K562 (cell line): ENCODE data around the gene DIPK1B. TPM values are rescaled to one million over a fixed set of nuclear protein-coding genes. Genes with fewer than 3 reads are reported as not detected.

Experiments used
- BHLHE40 ChIP-seq: IDR thresholded peaks from 2 replicates; pipeline ENCODE4 v1.6.1; 2011; ENCODE audit warnings: low read length, improper control_type of control experiment
- CBX2 ChIP-seq: fragments of 200-600 bp; sonication (generic); IDR thresholded peaks from one replicate; pipeline ENCODE4 v1.6.1; 2012; ENCODE audit warnings: mild to moderate bottlenecking, low read length, inconsistent platforms; ENCODE audit not compliant: insufficient read depth, poor library complexity, severe bottlenecking
- EZH2 ChIP-seq: IDR thresholded peaks from 2 replicates; pipeline ENCODE4 v1.6.1; 2012; ENCODE audit warnings: low read depth, mild to moderate bottlenecking, inconsistent platforms, low read length, borderline replicate concordance
- FIP1L1 ChIP-seq: fragments of 200-400 bp; formaldehyde crosslinking; IDR thresholded peaks from 2 replicates; pipeline ENCODE4 v1.6.1; 2018; ENCODE audit warnings: mild to moderate bottlenecking, low read depth, low read length; ENCODE audit not compliant: poor library complexity, severe bottlenecking
- MAZ ChIP-seq, 2 experiments: fragments of 450-650 bp in 1 of 2; sonication (generic) in 1 of 2; formaldehyde crosslinking; IDR thresholded peaks in 1 of 2; conservative IDR thresholded peaks in 1 of 2; 2 replicates each; pipeline versions ENCODE4 v1.4.0 to v1.5.0; 2020; ENCODE audit warnings: mild to moderate bottlenecking in 1 of 2, missing genetic modification reagents in 1 of 2
- NRF1 ChIP-seq, 2 experiments: fragments of 450-650 bp; IDR thresholded peaks in 1 of 2; conservative IDR thresholded peaks in 1 of 2; 2 replicates each; pipeline ENCODE4 v1.6.1; 2014; ENCODE audit warnings: mild to moderate bottlenecking in 2 of 2
- PPARD ChIP-seq: fragments of 250-450 bp; sonication (Bioruptor Pico); IDR thresholded peaks from 2 replicates; pipeline ENCODE4 v1.8.0; 2022; ENCODE audit warnings: inconsistent platforms, mild to moderate bottlenecking, moderate library complexity
- SIN3A ChIP-seq, 2 experiments: fragments of 150-350 bp in 1 of 2; IDR thresholded peaks; 2 replicates each; pipeline ENCODE4 v1.6.1; 2011 to 2016; ENCODE audit warnings: borderline replicate concordance in 2 of 2, low read depth in 2 of 2, low read length in 2 of 2, mild to moderate bottlenecking in 2 of 2, moderate library complexity in 2 of 2; ENCODE audit not compliant: control insufficient read depth in 1 of 2
- SMAD3 ChIP-seq: fragments of 450-650 bp; formaldehyde crosslinking; conservative IDR thresholded peaks from 2 replicates; pipeline ENCODE4 v1.4.0; 2020; ENCODE audit warnings: mild to moderate bottlenecking
- SREBF1 ChIP-seq: fragments of 150-350 bp; IDR thresholded peaks from 2 replicates; pipeline ENCODE4 v1.6.1; 2014; ENCODE audit warnings: antibody characterized with exemption, low read depth, low read length, borderline replicate concordance
- SUPT5H ChIP-seq: fragments of 450-650 bp; IDR thresholded peaks from 2 replicates; pipeline ENCODE4 v1.6.1; 2016
- ZFPM2 ChIP-seq: fragments of 250-450 bp; sonication (Bioruptor Pico); IDR thresholded peaks from 2 replicates; pipeline ENCODE4 v1.5.1; 2022; ENCODE audit warnings: mild to moderate bottlenecking
- polyA plus RNA-seq, 8 experiments: library from polyadenylated mRNA; depleted of rRNA in 4 of 8; stranded (reverse) in 5 of 8; unstranded in 3 of 8; fragments of >200 nt; fragmentation: Nextera tagmentation in 2 of 8; fragmentation: Illumina TruSeq in 1 of 8; extraction: Ambion mirVana in 2 of 8; extraction: Trizol in 1 of 8; gene quantifications; 2 replicates each; pipeline versions ENCODE4 v1.2.1 to v1.2.3, GENCODE V29; 2011 to 2014; ENCODE audit warnings: inconsistent platforms in 1 of 8, missing spikeins in 1 of 8
- total RNA-seq, 7 experiments: library from RNA; depleted of rRNA in 6 of 7; stranded (reverse); fragments of >200 nt in 6 of 7; fragmentation: Illumina TruSeq in 2 of 7; extraction: Trizol in 2 of 7; gene quantifications; 2 replicates each; pipeline versions ENCODE4 v1.2.1 to v1.2.3, GENCODE V29; 2011 to 2021; ENCODE audit warnings: low replicate concordance in 1 of 7
- TF ChIP-seq, protein P1 (sequence below), 2 experiments: fragments of 450-650 bp in 1 of 2; IDR thresholded peaks; 2 replicates each; pipeline ENCODE4 v1.6.1; 2011 to 2017; ENCODE audit warnings: low read depth in 2 of 2, antibody characterized with exemption in 1 of 2, borderline replicate concordance in 1 of 2, low read length in 1 of 2, mild to moderate bottlenecking in 1 of 2, mixed read lengths in 1 of 2; ENCODE audit not compliant: control insufficient read depth in 1 of 2
- TF ChIP-seq, protein P2 (sequence below): sonication (generic); formaldehyde crosslinking; IDR thresholded peaks from 2 replicates; pipeline ENCODE4 v1.9.0; 2022; ENCODE audit warnings: mild to moderate bottlenecking, missing genetic modification reagents
- TF ChIP-seq, protein P3 (sequence below): sonication (generic); formaldehyde crosslinking; IDR thresholded peaks from 2 replicates; pipeline ENCODE4 v1.5.0; 2020; ENCODE audit warnings: missing genetic modification reagents
- TF ChIP-seq, protein P4 (sequence below), 2 experiments: fragments of 450-650 bp; conservative IDR thresholded peaks; 2 replicates each; pipeline ENCODE4 v1.6.1; 2017; ENCODE audit warnings: mild to moderate bottlenecking in 2 of 2, moderate library complexity in 2 of 2
- TF ChIP-seq, protein P5 (sequence below): IDR thresholded peaks from 2 replicates; pipeline ENCODE4 v1.6.1; 2016; ENCODE audit warnings: missing genetic modification characterization, missing compliant biosample characterization

The DIPK1B gene
- total and polyA plus RNA-seq, 9 of the 15 experiments (the other 6 are each of a cell fraction or from before 2014, with no cell fraction given): 0.08 to 22.3 (median 5.9) TPM

DNA sequence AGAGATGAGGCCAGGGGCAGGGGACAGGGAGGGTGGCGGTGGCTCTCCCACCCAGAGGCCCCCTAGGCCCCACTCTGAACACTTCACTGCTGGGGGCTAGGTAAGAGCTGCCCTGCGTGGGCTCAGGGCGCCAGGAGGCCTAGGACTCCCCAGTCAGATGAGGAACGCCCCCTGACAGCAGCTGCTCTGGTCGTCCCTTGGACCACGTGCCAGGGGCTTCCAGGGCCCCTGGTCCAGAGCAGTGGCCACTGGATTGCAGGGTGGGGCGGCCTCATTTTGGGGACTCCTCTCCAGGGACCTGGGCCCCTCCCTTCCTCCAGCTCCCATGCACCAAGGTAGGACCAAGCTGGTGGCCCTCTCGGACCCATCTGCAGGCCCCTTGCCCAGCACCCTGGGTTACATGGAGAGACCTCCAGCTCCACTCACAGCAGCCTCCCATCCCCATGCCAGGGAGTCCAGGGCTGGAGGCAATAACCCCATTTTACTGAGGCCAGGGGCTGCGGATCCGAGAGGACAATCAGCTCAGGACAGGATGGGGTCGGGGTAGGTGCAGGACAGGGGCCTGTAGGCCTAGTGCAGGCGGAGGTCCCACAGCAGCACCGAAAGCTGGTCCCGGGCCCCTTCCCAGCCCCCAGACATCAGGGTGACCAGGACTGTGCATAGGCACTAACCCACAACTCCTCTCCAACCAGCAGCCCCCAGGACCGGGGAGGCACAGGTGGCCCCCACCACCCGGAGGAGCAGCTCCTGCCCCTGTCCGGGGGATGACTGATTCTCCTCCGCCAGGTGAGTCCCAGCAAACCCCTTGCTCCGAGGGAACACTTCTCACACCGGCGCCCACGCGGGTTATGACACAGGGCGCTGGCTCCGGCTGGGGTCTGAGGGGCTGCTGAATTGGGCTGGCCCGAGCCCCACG, 48.1 kb upstream of the DIPK1B start (continued):
- TF ChIP-seq, protein P1, sequence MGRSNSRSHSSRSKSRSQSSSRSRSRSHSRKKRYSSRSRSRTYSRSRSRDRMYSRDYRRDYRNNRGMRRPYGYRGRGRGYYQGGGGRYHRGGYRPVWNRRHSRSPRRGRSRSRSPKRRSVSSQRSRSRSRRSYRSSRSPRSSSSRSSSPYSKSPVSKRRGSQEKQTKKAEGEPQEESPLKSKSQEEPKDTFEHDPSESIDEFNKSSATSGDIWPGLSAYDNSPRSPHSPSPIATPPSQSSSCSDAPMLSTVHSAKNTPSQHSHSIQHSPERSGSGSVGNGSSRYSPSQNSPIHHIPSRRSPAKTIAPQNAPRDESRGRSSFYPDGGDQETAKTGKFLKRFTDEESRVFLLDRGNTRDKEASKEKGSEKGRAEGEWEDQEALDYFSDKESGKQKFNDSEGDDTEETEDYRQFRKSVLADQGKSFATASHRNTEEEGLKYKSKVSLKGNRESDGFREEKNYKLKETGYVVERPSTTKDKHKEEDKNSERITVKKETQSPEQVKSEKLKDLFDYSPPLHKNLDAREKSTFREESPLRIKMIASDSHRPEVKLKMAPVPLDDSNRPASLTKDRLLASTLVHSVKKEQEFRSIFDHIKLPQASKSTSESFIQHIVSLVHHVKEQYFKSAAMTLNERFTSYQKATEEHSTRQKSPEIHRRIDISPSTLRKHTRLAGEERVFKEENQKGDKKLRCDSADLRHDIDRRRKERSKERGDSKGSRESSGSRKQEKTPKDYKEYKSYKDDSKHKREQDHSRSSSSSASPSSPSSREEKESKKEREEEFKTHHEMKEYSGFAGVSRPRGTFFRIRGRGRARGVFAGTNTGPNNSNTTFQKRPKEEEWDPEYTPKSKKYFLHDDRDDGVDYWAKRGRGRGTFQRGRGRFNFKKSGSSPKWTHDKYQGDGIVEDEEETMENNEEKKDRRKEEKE (IDR thresholded peaks at IDR 0.05; ENCODE audit: borderline replicate concordance in 1 of 2, control insufficient read depth in 1 of 2, low read depth in 2 of 2, low read length in 1 of 2): no peak
- no peak for TF ChIP-seq ZFPM2 (CRISPR knock-in tag)
- TF ChIP-seq SMAD3 (CRISPR knock-in tag): no peak
- TF ChIP-seq, protein P2, sequence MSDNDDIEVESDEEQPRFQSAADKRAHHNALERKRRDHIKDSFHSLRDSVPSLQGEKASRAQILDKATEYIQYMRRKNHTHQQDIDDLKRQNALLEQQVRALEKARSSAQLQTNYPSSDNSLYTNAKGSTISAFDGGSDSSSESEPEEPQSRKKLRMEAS (CRISPR knock-in tag): peak; percentile 65
- TF ChIP-seq, protein P3, sequence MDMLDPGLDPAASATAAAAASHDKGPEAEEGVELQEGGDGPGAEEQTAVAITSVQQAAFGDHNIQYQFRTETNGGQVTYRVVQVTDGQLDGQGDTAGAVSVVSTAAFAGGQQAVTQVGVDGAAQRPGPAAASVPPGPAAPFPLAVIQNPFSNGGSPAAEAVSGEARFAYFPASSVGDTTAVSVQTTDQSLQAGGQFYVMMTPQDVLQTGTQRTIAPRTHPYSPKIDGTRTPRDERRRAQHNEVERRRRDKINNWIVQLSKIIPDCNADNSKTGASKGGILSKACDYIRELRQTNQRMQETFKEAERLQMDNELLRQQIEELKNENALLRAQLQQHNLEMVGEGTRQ (CRISPR knock-in tag): peak; percentile 29; the same call in 1 of the 2 replicates
- no peak for TF ChIP-seq NRF1 (conservative IDR thresholded peaks at IDR 0.05 in 1 of 2, IDR thresholded peaks at IDR 0.05 in 1 of 2)
- TF ChIP-seq SIN3A (IDR thresholded peaks at IDR 0.05; ENCODE audit: borderline replicate concordance in 2 of 2, control insufficient read depth in 1 of 2, low read depth in 2 of 2, low read length in 2 of 2): peak; percentile 78 to 91; a peak in 3 of 4 replicates
- TF ChIP-seq, protein P4, sequence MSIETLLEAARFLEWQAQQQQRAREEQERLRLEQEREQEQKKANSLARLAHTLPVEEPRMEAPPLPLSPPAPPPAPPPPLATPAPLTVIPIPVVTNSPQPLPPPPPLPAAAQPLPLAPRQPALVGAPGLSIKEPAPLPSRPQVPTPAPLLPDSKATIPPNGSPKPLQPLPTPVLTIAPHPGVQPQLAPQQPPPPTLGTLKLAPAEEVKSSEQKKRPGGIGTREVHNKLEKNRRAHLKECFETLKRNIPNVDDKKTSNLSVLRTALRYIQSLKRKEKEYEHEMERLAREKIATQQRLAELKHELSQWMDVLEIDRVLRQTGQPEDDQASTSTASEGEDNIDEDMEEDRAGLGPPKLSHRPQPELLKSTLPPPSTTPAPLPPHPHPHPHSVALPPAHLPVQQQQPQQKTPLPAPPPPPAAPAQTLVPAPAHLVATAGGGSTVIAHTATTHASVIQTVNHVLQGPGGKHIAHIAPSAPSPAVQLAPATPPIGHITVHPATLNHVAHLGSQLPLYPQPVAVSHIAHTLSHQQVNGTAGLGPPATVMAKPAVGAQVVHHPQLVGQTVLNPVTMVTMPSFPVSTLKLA (conservative IDR thresholded peaks at IDR 0.05): peak; percentile 71 to 73
- peak; percentile 16 for TF ChIP-seq FIP1L1
- TF ChIP-seq CBX2: no peak
- no peak for TF ChIP-seq SREBF1
- TF ChIP-seq, protein P5, sequence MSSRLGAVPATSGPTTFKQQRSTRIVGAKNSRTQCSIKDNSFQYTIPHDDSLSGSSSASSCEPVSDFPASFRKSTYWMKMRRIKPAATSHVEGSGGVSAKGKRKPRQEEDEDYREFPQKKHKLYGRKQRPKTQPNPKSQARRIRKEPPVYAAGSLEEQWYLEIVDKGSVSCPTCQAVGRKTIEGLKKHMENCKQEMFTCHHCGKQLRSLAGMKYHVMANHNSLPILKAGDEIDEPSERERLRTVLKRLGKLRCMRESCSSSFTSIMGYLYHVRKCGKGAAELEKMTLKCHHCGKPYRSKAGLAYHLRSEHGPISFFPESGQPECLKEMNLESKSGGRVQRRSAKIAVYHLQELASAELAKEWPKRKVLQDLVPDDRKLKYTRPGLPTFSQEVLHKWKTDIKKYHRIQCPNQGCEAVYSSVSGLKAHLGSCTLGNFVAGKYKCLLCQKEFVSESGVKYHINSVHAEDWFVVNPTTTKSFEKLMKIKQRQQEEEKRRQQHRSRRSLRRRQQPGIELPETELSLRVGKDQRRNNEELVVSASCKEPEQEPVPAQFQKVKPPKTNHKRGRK: no peak
- TF ChIP-seq EZH2: no peak
- TF ChIP-seq SUPT5H: peak; percentile 40; the same call in 1 of the 2 replicates
- TF ChIP-seq PPARD (CRISPR knock-in tag): no peak
- no peak; a peak in 1 of 4 replicates for TF ChIP-seq MAZ (CRISPR knock-in tag; conservative IDR thresholded peaks at IDR 0.05 in 1 of 2, IDR thresholded peaks at IDR 0.05 in 1 of 2)
- TF ChIP-seq BHLHE40: no peak
